ENCODE measurements around the gene KLF14.
"Not testable (repeated sequence)": the region's sequence is repeated elsewhere in the genome, so short reads cannot be mapped to it uniquely, and the experiment has no call there.

Gene KLF14

GRCh38 chr7:130712416-130712815, 21.6 kb downstream of the KLF14 start:
- no peak for DNase-seq

GRCh38 chr7:130708766-130709165, 25.2 kb downstream of the KLF14 start:
- no peak for DNase-seq

- no peak for DNase-seq
Measured at GRCh38 chr7:130708001-130708400, 26.0 kb downstream of the KLF14 start.

- DNase-seq = no peak
Measured at GRCh38 chr7:130703851-130704250, 30.2 kb downstream of the KLF14 start.

GRCh38 chr7:130701650-130702049, 32.4 kb downstream of the KLF14 start:
- DNase-seq = no peak

- no peak for DNase-seq
Measured at GRCh38 chr7:130700760-130701159, 33.2 kb downstream of the KLF14 start.

- DNase-seq = no peak
Measured at GRCh38 chr7:130699686-130700085, 34.3 kb downstream of the KLF14 start.

GRCh38 chr7:130697820-130698219, 36.2 kb downstream of the KLF14 start:
- no peak for DNase-seq

- DNase-seq = no peak
Measured at GRCh38 chr7:130695840-130696239, 38.2 kb downstream of the KLF14 start.

- DNase-seq = not testable (repeated sequence)
Measured at GRCh38 chr7:130692396-130692795, 41.6 kb downstream of the KLF14 start.

GRCh38 chr7:130689683-130690082, 44.3 kb downstream of the KLF14 start:
- DNase-seq = no peak

- DNase-seq = no peak
Measured at GRCh38 chr7:130683026-130683425, 51.0 kb downstream of the KLF14 start.

Data from activated gamma-delta T cell (primary cell).